ENCODE data around the gene C17orf75.
A peak's percentile ranks its signal among the peaks of the same experiment; 100 is the strongest.
"Not testable (repeated sequence)": the region's sequence is repeated elsewhere in the genome, so short reads cannot be mapped to it uniquely, and the experiment has no call there.

Gene C17orf75

GRCh38 chr17:32342603-32343325 is 791 bp upstream of the C17orf75 start:
- DNase-seq (ENCODE audit: low spot score): no peak

DNA sequence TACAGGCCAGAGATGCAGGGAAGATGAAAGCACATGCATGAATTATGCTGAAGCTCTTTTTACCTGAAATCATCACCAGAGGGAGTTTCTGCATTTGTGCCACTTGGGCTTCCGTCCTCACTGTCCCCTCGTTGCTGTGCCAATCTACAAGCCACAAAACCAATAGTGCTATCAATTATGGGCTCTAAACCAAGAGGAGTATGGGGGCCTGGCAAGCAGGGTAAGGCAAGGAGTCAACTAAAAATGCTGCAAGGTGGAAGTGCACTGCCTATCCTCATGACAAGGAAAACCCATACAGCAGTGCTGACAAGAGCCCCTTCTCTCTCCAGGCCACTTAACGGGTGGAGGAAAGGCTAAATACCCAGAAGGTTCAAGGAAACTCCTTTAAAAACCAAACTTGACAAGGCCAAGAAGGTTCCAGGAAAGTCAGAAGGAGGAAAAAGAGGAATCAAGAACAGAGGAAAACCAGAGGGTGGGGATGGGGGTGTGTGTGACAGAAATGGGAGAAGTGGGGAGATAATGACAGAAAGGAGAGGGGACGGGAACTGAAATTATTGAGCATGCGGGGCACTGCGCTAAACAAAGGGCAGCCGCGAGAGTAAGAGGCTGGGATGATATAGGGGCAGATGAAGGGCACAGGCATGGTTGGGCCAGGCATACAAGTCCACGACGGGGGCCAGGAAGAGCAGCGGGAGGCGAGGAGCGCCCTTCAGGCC is 674 bp downstream of the C17orf75 start:
- DNase-seq (ENCODE audit: low spot score): peak; percentile 71

DNA sequence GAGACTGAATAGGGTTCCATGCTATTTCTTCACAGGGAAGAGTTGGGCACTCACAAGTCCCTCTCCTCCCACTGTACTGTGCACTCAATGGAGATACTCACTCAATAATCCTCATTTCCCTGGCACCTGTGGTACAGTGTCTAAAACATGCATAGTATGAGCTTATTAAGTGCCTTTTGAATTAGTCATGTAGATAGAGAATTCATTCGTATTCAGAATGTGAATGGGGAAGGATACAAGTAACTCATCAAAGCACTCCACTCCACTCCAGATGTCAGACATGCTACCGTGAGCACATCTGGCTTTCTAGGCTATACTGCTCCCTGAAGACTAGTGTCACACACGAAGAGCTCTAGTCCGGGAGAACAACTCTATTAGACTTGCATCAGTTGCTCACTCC is 6.3 kb downstream of the C17orf75 start:
- no peak for DNase-seq (ENCODE audit: low spot score)

GRCh38 chr17:32335046-32335445 is 6.9 kb downstream of the C17orf75 start:
- DNase-seq (ENCODE audit: low spot score): no peak

DNA sequence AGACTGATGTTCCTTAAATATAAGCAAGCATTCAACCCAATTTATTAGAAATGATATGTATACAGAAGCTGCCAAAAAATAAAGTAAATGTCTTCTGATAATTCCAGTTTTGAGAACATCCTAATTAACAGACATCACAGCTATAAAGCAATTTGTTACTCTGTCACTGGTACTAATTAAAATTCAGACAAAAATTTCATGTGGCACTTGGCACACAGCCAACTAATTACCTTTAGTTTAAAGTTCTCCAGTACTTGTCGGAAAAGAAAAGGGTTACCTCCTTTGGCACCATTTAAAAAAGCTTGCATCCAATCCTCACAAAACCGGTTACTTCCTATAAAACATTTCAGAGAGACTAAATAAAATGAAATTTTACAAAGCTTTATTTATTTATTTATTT is 8.8 kb downstream of the C17orf75 start:
- DNase-seq (ENCODE audit: low spot score): no peak

DNA sequence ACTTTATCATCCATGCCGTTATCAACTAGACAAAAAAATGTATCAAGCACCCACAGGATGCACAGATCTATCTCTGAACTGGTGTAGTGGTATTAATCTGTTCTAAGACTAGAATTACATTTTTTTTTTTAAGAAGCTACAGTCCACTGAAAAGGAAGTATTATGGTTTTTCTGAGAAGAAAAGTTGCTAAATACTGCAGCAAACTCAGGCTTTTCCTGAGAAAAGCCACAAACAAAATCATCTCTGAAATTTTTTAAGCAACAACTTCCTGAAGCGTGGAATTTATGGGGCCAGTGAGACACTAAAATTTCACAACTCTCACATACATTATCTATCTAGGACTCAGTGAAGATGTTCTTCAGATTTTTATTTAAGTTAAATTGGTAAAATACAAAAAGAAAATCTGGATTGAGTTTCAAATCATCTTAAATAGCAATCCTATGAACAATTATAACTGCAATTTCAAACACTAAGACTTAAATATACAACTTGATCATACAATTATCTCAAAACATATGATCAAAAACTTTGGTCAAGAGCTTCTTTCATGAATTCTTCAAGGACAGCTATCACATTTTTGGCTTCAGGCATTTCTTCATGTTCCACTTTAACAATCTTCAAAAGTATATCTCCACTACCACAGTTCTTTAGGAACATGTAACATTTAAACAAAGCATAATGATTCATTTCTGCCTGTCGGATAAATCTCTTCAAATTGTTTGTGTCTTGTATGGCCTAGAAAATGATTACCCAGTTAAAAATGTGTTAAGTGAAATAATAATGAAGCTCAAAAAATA is 10.5 kb downstream of the C17orf75 start:
- peak; percentile 77 for DNase-seq (ENCODE audit: low spot score)

DNA sequence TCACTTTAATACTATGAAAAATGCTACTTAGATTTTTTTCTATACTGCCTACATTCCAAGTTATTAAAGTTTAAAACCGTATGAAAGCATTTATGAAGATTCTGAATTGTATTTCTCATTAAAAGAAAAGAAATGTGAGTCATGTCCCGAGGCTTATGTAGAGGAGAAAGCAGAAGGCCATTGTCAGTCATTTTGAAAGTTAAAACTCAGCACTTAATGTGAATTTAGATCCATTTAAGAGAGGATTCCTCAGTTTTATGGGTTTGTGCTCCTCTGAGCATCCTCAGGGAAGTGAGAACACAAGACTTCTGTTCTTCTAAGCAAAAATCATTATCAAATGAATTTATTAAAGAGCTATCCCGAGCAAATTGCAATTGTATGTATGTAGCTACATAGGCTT is 11.8 kb downstream of the C17orf75 start:
- peak; percentile 57 for DNase-seq (ENCODE audit: low spot score)

GRCh38 chr17:32327911-32328310 is 14.1 kb downstream of the C17orf75 start:
- DNase-seq (ENCODE audit: low spot score): no peak

DNA sequence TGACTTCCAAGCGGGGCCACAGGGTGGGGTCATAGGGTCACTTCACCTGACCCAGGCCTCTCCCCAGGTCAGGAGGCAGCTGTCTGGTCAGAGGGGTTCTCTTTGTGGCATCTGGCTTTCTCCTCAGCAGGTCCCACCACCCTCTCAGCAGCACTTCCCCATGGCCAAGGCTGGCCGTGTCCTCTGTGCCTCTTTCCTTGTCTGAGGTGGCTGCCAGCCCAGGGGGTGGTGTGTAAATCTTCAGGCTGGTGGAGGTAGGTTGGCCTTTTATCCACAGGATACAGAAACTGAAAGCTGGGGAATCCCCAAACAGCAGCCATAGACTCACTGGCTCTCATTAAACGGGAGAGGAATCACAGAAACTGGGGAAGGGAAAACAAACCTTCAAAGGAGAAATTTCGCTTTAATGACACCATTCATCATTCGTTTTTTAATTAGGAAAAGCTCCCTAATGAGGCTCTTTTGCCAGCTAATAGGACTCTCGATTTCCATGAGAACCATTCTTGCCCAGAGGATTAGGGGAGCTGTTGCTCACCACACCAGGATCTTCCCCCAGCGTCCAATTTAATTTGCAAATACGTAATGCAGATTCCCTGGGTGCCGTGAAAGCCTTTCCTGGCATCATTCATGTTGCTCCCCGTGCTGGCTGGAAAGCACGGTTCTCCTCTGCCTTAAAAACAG is 18.0 kb downstream of the C17orf75 start:
- peak; percentile 63 for DNase-seq (ENCODE audit: low spot score)

- no peak for DNase-seq (ENCODE audit: low spot score)
Observed at GRCh38 chr17:32323046-32323445, 18.9 kb downstream of the C17orf75 start.

DNA sequence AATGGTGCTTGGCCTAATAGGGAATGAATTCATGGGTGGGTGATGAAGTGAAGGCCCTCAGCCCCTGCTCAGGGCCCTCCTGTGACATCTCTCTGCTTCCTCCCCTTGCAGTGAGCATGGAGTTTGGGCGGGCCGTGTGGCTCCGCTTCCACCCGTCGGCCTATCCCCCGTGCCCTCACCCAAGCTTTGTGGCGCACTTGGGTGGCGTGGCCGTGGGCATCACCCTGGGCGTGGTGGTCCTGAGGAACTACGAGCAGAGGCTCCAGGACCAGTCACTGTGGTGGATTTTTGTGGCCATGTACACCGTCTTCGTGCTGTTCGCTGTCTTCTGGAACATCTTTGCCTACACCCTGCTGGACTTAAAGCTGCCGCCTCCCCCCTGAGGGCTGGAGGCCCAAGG is 21.1 kb downstream of the C17orf75 start:
- DNase-seq (ENCODE audit: low spot score): no peak

GRCh38 chr17:32320080-32320479 is 21.9 kb downstream of the C17orf75 start:
- not testable (repeated sequence) for DNase-seq (ENCODE audit: low spot score)

- peak; percentile 86 for DNase-seq (ENCODE audit: low spot score)
Observed at GRCh38 chr17:32319548-32319905, 22.4 kb downstream of the C17orf75 start.

DNA sequence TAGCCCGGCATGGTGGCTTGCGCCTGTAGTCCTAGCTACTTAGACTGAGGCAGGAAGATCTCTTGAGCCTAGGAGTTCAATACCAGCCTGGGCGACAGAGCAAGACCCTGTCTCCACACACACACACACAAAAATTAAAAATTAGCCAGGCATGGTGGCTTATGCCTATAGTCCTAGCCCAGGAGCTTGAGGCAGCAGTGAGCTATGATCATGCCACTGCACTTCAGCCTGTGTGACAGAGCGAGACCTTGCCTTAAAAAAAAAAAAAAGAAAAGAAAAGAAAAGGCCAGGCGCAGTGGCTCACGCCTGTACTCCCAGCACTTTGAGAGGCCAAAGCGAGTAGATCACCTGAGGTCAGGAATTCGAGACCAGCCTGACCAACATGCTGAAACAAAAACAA is 23.9 kb downstream of the C17orf75 start:
- DNase-seq (ENCODE audit: low spot score): no peak

DNA sequence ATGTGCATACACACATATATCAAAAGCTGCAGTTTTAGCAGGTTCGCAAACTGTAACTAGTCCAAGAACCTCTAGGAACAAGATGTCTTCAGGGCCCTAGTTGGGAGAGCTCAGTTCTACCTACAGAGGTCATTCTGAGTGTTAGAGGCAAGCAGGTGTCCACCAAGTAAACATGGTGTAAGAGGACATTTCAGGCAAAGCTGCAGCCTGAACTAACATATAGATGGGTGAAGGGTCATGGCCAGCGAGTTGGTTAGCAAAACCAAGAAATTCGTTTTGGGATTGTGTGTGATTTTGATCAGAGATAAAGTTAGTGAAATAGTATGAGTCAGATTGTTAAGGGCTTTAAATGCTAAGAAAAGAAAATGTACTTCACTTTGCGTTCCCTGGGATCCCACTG is 24.6 kb downstream of the C17orf75 start:
- no peak for DNase-seq (ENCODE audit: low spot score)

GRCh38 chr17:32316653-32317052 is 25.3 kb downstream of the C17orf75 start:
- DNase-seq (ENCODE audit: low spot score): not testable (repeated sequence)

DNA sequence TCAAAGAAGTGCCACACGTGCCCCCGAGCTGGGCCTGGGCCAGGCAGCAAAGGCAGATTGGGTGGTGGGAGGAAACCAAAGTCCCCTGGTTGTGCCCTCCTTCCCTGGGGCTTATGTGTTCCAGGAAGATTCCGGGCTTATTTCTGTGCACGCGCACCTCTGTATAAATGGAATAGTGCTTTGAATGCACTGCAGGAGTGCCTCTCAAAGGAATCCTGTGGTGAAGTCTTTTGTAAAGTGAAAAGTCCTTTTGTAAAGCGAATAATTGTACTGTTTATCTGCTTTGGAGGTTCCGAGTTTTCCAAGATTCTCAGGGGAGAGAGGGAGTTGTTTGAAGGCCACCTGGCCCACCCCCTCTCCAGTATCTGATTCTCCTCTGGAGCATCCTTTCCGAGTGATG is 26.8 kb downstream of the C17orf75 start:
- DNase-seq (ENCODE audit: low spot score): no peak

- DNase-seq (ENCODE audit: low spot score): no peak
Observed at GRCh38 chr17:32314636-32315035, 27.3 kb downstream of the C17orf75 start.

- DNase-seq (ENCODE audit: low spot score): no peak
Observed at GRCh38 chr17:32311028-32311536, 30.9 kb downstream of the C17orf75 start.

DNA sequence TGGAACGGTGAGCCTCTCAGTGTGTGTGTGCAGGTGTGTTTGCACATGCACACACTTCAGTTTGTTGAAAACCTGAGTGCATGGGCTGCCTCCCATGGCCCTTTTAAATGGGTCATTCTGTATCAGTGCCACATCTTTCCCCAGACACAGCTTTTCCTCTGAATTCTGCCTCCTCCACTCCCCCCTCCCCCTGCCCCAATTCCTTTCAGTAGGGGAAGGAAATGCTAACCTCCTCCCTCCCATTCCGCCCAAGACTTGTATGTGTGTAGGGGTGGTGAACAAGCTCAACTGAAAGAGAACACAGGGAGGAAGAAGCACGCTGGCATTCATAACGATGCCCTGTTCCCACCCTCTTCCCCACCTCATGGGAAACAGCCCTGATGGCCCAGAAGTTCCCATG is 34.3 kb downstream of the C17orf75 start:
- DNase-seq (ENCODE audit: low spot score): no peak

GRCh38 chr17:32305049-32305448 is 36.9 kb downstream of the C17orf75 start:
- no peak for DNase-seq (ENCODE audit: low spot score)

DNA sequence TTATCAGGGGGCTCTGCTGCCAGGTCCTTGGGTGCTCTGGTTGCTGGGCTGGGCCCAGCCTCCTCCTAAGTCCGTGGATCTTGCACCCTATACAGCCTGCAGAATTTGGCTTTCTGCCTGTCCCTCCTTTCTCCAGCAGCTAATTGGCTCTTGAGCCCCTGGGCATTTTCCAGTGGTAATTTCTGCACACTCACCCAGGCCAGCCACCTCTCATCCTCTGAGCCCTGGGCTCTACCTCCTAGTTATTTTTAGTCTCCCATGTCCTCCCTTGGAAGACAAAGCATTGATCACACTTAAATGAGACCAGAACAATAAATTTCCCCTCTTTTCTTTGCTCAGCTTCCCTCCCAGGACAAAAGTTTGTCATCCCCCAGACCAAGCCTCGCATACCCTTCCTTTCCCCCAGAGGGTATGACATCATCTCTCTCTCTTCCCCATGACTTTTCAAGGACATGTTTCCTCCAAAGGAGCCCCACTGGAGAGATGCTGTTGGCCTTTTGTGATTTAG is 38.1 kb downstream of the C17orf75 start:
- no peak for DNase-seq (ENCODE audit: low spot score)

Data from activated CD4-positive, alpha-beta T cell treated with anti-CD3 and anti-CD28 coated beads, Interleukin-2, Interleukin-4, amounts not matched to agents 100 ng/mL and 50 ng/mL, durations not matched to agents 16 hours and 8 hours (primary cell).